NCI-H69 (cell line): ENCODE results near the gene CARD9.
"Not testable (repeated sequence)": the region's sequence is repeated elsewhere in the genome, so short reads cannot be mapped to it uniquely, and the experiment has no call there.

Source experiments
- DNase-seq: peaks from one replicate; lab custom pipeline; 2025; lab: John Stamatoyannopoulos, UW

CARD9 gene

GRCh38 chr9:136363949-136364748, 9.3 kb downstream of the CARD9 start:
- DNase-seq: peak; percentile 51

- DNase-seq: peak; percentile 97
These were observed 10.1 kb downstream of the CARD9 start, which contains the start of gene DNLZ for GRCh38 chr9:136363106-136363948. TSS of gene DNLZ (minus strand) at chr9:136363744. CDS start at chr9:136363714, 30 bp downstream.

GRCh38 chr9:136362450-136362784, 11.1 kb downstream of the CARD9 start:
- no peak for DNase-seq

GRCh38 chr9:136361754-136362449, 11.6 kb downstream of the CARD9 start:
- DNase-seq: no peak

- no peak for DNase-seq
These were observed 12.3 kb downstream of the CARD9 start for GRCh38 chr9:136361047-136361753.

- no peak for DNase-seq
These were observed 13.4 kb downstream of the CARD9 start for GRCh38 chr9:136359774-136360718.

- DNase-seq: no peak
These were observed 14.6 kb downstream of the CARD9 start for GRCh38 chr9:136358888-136359287.

GRCh38 chr9:136358016-136358415, 15.5 kb downstream of the CARD9 start:
- DNase-seq: no peak

- DNase-seq: no peak
These were observed 16.2 kb downstream of the CARD9 start for GRCh38 chr9:136357202-136357725.

- DNase-seq: no peak
These were observed 17.6 kb downstream of the CARD9 start for GRCh38 chr9:136355616-136356557.

GRCh38 chr9:136354592-136355085, 18.8 kb downstream of the CARD9 start:
- DNase-seq: peak; percentile 32

GRCh38 chr9:136353757-136354488, 19.5 kb downstream of the CARD9 start:
- no peak for DNase-seq

GRCh38 chr9:136353088-136353487, 20.4 kb downstream of the CARD9 start:
- no peak for DNase-seq

GRCh38 chr9:136352682-136353081, 20.8 kb downstream of the CARD9 start:
- DNase-seq: peak; percentile 67

GRCh38 chr9:136351868-136352267, 21.6 kb downstream of the CARD9 start:
- not testable (repeated sequence) for DNase-seq

GRCh38 chr9:136351252-136351800, 22.1 kb downstream of the CARD9 start:
- no peak for DNase-seq

GRCh38 chr9:136349546-136349945, 23.9 kb downstream of the CARD9 start:
- no peak for DNase-seq

GRCh38 chr9:136348691-136349090, 24.8 kb downstream of the CARD9 start:
- peak; percentile 47 for DNase-seq
